HCT116 (cell line): ENCODE measurements around the gene CCDC63. TPM values are rescaled to one million over a fixed set of nuclear protein-coding genes. Genes with fewer than 3 reads are reported as not detected.

Experiments
- ATAC-seq: fragments of 200-7000 bp; cut with Tn5 transposase; 2 replicates; pipeline ENCODE4 v1.9.1; 2020; ENCODE audit warnings: mild to moderate bottlenecking, moderate library complexity
- BruUV-seq: library from RNA; stranded (reverse); fragments of 400-500 nt; replicated peaks from 2 replicates; lab custom pipeline; 2021; lab: Mats Ljungman, UMichigan
- CTCF ChIA-PET: fragments of 300-600 bp; sonication (Branson Sonifier 250); formaldehyde crosslinking; loops from one replicate; lab custom pipeline; 2021; ENCODE audit warnings: antibody characterized with exemption; lab: Charles Lee
- POLR2A ChIA-PET: fragments of 300-600, 350-600 bp; sonication (Branson Sonifier 250); formaldehyde crosslinking; loops from one replicate; lab custom pipeline; 2021; ENCODE audit warnings: antibody characterized with exemption; lab: Charles Lee
- RAD21 ChIA-PET, 2 experiments: fragments of 300-600 bp; sonication (Branson Sonifier 250); formaldehyde crosslinking; loops; one replicate each; lab custom pipeline; 2023; ENCODE audit warnings: low total read pairs in 2 of 2; ENCODE audit not compliant: uncharacterized antibody in 2 of 2, unreplicated experiment in 2 of 2, low non-redundant PET in 1 of 2; lab: Charles Lee
- DNase-seq: peaks from one replicate; pipeline ENCODE4 v3.0.0-alpha.2; 2010; ENCODE audit warnings: low read depth, low spot score
- H2AFZ ChIP-seq: fragments of 200-600 bp; shearing (Covaris generic), sonication (generic); 2 replicates; pipeline ENCODE4 v1.6.1; 2017; ENCODE audit warnings: low read depth, mixed run types, mixed read lengths, antibody characterized with exemption, low read length; ENCODE audit not compliant: poor library complexity, severe bottlenecking
- H3K27ac ChIP-seq: 2 replicates; pipeline ENCODE4 v1.5.1; 2012; ENCODE audit warnings: low read depth, low read length
- H3K27me3 ChIP-seq: fragments of 200-600 bp; sonication (generic); 2 replicates; pipeline ENCODE4 v1.6.1; 2016; ENCODE audit warnings: mixed run types, low read length, mixed read lengths; ENCODE audit not compliant: insufficient read depth
- H3K36me3 ChIP-seq, 2 experiments: fragments of 200-500 bp in 1 of 2; fragments of 200-600 bp in 1 of 2; sonication (Bioruptor generic) in 1 of 2; sonication (generic) in 1 of 2; 2 replicates each; pipeline versions ENCODE4 v1.5.1 to v1.6.1; 2014 to 2016; ENCODE audit warnings: low read length in 2 of 2, inconsistent platforms in 1 of 2, mixed read lengths in 1 of 2, mixed run types in 1 of 2; ENCODE audit not compliant: insufficient read depth in 2 of 2, control insufficient read depth in 1 of 2
- H3K4me1 ChIP-seq, 2 experiments: fragments of 200-600 bp in 1 of 2; sonication (generic) in 1 of 2; 2 replicates each; pipeline versions ENCODE4 v1.5.1 to v1.6.1; 2012 to 2017; ENCODE audit warnings: low read length in 2 of 2, inconsistent platforms in 1 of 2, mild to moderate bottlenecking in 1 of 2, mixed read lengths in 1 of 2, mixed run types in 1 of 2, moderate library complexity in 1 of 2; ENCODE audit not compliant: insufficient read depth in 2 of 2, control insufficient read depth in 1 of 2
- H3K4me2 ChIP-seq: fragments of 200-600 bp; sonication (generic); 2 replicates; pipeline ENCODE4 v1.6.1; 2017; ENCODE audit warnings: mixed run types, low read length, mixed read lengths
- H3K4me3 ChIP-seq, 2 experiments: fragments of 200-600 bp in 1 of 2; sonication (generic) in 1 of 2; replicated peaks in 1 of 2; 2 replicates each; pipeline ENCODE4 v1.5.1; 2011 to 2016; ENCODE audit warnings: low read length in 2 of 2, control low read depth in 1 of 2, low read depth in 1 of 2, mild to moderate bottlenecking in 1 of 2, mixed read lengths in 1 of 2, mixed run types in 1 of 2
- H3K79me2 ChIP-seq: fragments of 200-600 bp; sonication (generic); 2 replicates; pipeline ENCODE4 v1.6.1; 2017; ENCODE audit warnings: mild to moderate bottlenecking, mixed run types, low read length, moderate library complexity, mixed read lengths; ENCODE audit not compliant: insufficient read depth
- H3K9ac ChIP-seq: fragments of 200-600 bp; sonication (generic); 2 replicates; pipeline ENCODE4 v1.6.1; 2016; ENCODE audit warnings: low read length, mixed read lengths
- H3K9me2 ChIP-seq: fragments of 200-600 bp; sonication (generic), shearing (Covaris generic); 2 replicates; pipeline ENCODE4 v1.6.1; 2017; ENCODE audit warnings: mixed run types, mild to moderate bottlenecking, moderate library complexity; ENCODE audit not compliant: insufficient read depth
- H3K9me3 ChIP-seq, 2 experiments: fragments of 200-500 bp in 1 of 2; fragments of 200-600 bp in 1 of 2; sonication (Bioruptor generic) in 1 of 2; sonication (generic) in 1 of 2; 2 replicates each; pipeline ENCODE4 v1.6.1; 2014 to 2017; ENCODE audit warnings: low read length in 2 of 2, mixed read lengths in 2 of 2, inconsistent platforms in 1 of 2, low read depth in 1 of 2, mild to moderate bottlenecking in 1 of 2, mixed run types in 1 of 2, moderate library complexity in 1 of 2; ENCODE audit not compliant: control insufficient read depth in 1 of 2, insufficient read depth in 1 of 2
- H4K20me1 ChIP-seq: fragments of 200-600 bp; sonication (generic), shearing (Covaris generic); 2 replicates; pipeline ENCODE4 v1.6.1; 2017; ENCODE audit warnings: mixed run types, mild to moderate bottlenecking, moderate library complexity; ENCODE audit not compliant: insufficient read depth
- EGR1 ChIP-seq: IDR thresholded peaks from 2 replicates; pipeline ENCODE4 v1.6.1; 2012; ENCODE audit warnings: low read depth
- ELF1 ChIP-seq: IDR thresholded peaks from 2 replicates; pipeline ENCODE4 v1.6.1; 2012; ENCODE audit warnings: low read depth, borderline replicate concordance
- EZH2 ChIP-seq: fragments of 200-600 bp; sonication (generic); IDR thresholded peaks from 2 replicates; pipeline ENCODE4 v1.6.1; 2017; ENCODE audit warnings: antibody characterized with exemption, mixed run types
- EZH2phosphoT487 ChIP-seq: fragments of 200-600 bp; IDR thresholded peaks from 2 replicates; pipeline ENCODE4 v1.6.1; 2018; ENCODE audit warnings: antibody characterized with exemption, borderline replicate concordance
- JUND ChIP-seq: IDR thresholded peaks from 2 replicates; pipeline ENCODE4 v1.6.1; 2012
- POLR2A ChIP-seq: IDR thresholded peaks from 2 replicates; pipeline ENCODE4 v1.7.0; 2011; ENCODE audit warnings: borderline replicate concordance; ENCODE audit not compliant: insufficient read depth, insufficient read length; ENCODE audit errors: extremely low read depth
- SIN3A ChIP-seq: IDR thresholded peaks from 2 replicates; pipeline ENCODE4 v1.6.1; 2012; ENCODE audit warnings: low read depth
- SP1 ChIP-seq: IDR thresholded peaks from 2 replicates; pipeline ENCODE4 v1.6.1; 2012; ENCODE audit warnings: low read depth
- SRF ChIP-seq: IDR thresholded peaks from 2 replicates; pipeline ENCODE4 v1.6.1; 2012; ENCODE audit warnings: low read depth
- ZFX ChIP-seq: fragments of 450-650 bp; IDR thresholded peaks from 2 replicates; pipeline ENCODE4 v1.6.1; 2017
- ZNF274 ChIP-seq: fragments of 200-500 bp; sonication (Bioruptor generic); IDR thresholded peaks from 2 replicates; pipeline ENCODE4 v1.6.1; 2014; ENCODE audit warnings: mild to moderate bottlenecking, low read depth, low read length, inconsistent platforms
- intact Hi-C: fragments of 100-400 bp; cut with micrococcal nuclease; formaldehyde crosslinking; loops from 2 replicates; pipeline ENCODE4 v1.10.0; 2022
- total RNA-seq: library from RNA; stranded (reverse); gene quantifications from one replicate; pipeline ENCODE4 v1.2.1, GENCODE V29; 2021; ENCODE audit not compliant: unreplicated experiment
- TF ChIP-seq, protein P1 (sequence below): IDR thresholded peaks from 2 replicates; pipeline ENCODE4 v1.6.1; 2012
- TF ChIP-seq, protein P2 (sequence below): IDR thresholded peaks from 2 replicates; pipeline ENCODE4 v1.6.1; 2012
- TF ChIP-seq, protein P3 (sequence below): IDR thresholded peaks from 2 replicates; pipeline ENCODE4 v1.6.1; 2011; ENCODE audit warnings: mild to moderate bottlenecking, low read length, moderate library complexity; ENCODE audit not compliant: insufficient replicate concordance; ENCODE audit errors: extremely low read depth
- TF ChIP-seq, protein P4 (sequence below): IDR thresholded peaks from 2 replicates; pipeline ENCODE4 v1.6.1; 2012; ENCODE audit warnings: low read depth

The CCDC63 gene
- total RNA-seq, 1 experiment from 2014 or later: 0.47 TPM

DNA sequence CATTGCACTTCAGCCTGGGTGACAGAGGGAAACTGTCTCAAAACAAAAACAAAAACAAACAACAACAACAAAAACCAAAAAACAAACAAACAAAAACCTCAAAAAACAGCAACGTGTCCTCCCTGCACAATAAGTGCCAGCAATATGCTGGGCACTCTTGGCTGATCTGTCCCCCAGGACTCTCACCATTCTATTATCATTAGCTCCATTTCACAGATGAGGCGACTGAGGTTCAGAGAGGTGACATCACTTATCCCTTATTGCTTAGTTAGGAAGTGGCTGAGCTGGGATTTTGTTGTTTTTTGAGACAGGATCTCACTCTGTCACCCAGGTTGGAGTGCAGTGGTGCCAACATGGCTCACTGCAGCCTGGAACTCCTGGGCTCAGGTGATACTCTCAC, 33.0 kb upstream of the CCDC63 start:
- H3K27me3 ChIP-seq: no peaks in the 10 kb centered on the region
- no TSS peak for BruUV-seq
- H3K9me2 ChIP-seq: no peaks in the 10 kb centered on the region
- TF ChIP-seq ZNF274: no peak
- TF ChIP-seq SP1: no peak
- TF ChIP-seq, protein P1, sequence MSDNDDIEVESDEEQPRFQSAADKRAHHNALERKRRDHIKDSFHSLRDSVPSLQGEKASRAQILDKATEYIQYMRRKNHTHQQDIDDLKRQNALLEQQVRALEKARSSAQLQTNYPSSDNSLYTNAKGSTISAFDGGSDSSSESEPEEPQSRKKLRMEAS: no peak
- no peak for TF ChIP-seq SIN3A
- TF ChIP-seq EZH2phosphoT487: no peak
- no peak for TF ChIP-seq ZFX
- no peak for TF ChIP-seq SRF
- TF ChIP-seq, protein P2, sequence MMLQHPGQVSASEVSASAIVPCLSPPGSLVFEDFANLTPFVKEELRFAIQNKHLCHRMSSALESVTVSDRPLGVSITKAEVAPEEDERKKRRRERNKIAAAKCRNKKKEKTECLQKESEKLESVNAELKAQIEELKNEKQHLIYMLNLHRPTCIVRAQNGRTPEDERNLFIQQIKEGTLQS: no peak
- no peaks in the 10 kb centered on the region; a peak in 1 of 4 replicates for H3K4me1 ChIP-seq
- no peak overlapping the region for H3K4me3 ChIP-seq
- H2AFZ ChIP-seq: no peak overlapping the region
- DNase-seq (no peak), ATAC-seq (no peak)
- H3K27ac ChIP-seq: no peak overlapping the region
- intact Hi-C loops: no loop called here
- no peaks in the 10 kb centered on the region for H3K36me3 ChIP-seq
- no peaks in the 10 kb centered on the region for H3K79me2 ChIP-seq
- H3K9me3 ChIP-seq: no peaks in the 10 kb centered on the region
- H3K9ac ChIP-seq: no peak overlapping the region
- H4K20me1 ChIP-seq: no peaks in the 10 kb centered on the region
- RAD21 ChIA-PET: no interaction called here
- POLR2A ChIA-PET: no interaction called here
- H3K4me2 ChIP-seq: no peak overlapping the region
- CTCF ChIA-PET: no interaction called here

DNA sequence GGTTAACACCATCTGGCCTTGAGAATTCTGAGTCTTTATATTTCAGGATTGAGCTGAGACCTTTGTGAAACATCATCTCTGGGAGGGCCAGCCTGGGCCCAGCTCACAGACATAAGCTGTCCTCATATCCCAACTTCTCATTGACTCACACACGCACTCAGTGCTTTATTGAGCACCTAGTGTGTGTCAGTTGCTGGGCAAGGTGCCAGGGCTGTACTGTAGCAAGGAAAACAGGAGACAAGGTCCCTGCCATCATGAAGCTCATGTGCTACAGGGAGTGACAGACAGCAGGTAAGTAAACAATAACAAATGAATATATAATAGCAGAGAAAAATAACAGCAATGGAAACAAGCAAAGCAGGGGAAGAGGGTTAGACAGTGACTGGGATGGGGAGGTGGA, 30.5 kb upstream of the CCDC63 start:
- Histone ChIP-seq H3K9ac (no peak overlapping the region), H2AFZ (no peak overlapping the region), H3K9me3 (no peaks in the 10 kb centered on the region), H3K4me3 (no peak overlapping the region), H3K36me3 (no peaks in the 10 kb centered on the region), H4K20me1 (no peaks in the 10 kb centered on the region), H3K4me1 (no peaks in the 10 kb centered on the region; a peak in 1 of 4 replicates), H3K27me3 (no peaks in the 10 kb centered on the region), H3K4me2 (no peak overlapping the region), H3K79me2 (no peaks in the 10 kb centered on the region), H3K9me2 (no peaks in the 10 kb centered on the region), H3K27ac (no peak overlapping the region)
- ChIA-PET POLR2A (no interaction called here), CTCF (interaction anchor here (1.5 kb wide), 1 partner anchor 11 kb away, joined by 5 read pairs; no protein-coding TSS in a partner anchor), RAD21 (no interaction called here)
- no peak for ATAC-seq
- intact Hi-C loops: no loop called here
- no TSS peak for BruUV-seq
- no peak for DNase-seq
- TF ChIP-seq, protein P3, sequence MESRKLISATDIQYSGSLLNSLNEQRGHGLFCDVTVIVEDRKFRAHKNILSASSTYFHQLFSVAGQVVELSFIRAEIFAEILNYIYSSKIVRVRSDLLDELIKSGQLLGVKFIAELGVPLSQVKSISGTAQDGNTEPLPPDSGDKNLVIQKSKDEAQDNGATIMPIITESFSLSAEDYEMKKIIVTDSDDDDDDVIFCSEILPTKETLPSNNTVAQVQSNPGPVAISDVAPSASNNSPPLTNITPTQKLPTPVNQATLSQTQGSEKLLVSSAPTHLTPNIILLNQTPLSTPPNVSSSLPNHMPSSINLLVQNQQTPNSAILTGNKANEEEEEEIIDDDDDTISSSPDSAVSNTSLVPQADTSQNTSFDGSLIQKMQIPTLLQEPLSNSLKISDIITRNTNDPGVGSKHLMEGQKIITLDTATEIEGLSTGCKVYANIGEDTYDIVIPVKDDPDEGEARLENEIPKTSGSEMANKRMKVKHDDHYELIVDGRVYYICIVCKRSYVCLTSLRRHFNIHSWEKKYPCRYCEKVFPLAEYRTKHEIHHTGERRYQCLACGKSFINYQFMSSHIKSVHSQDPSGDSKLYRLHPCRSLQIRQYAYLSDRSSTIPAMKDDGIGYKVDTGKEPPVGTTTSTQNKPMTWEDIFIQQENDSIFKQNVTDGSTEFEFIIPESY: no peak
- no peak for TF ChIP-seq EZH2
- TF ChIP-seq ZNF274: no peak
- TF ChIP-seq ELF1: no peak
- no peak for TF ChIP-seq ZFX
- no peak for TF ChIP-seq JUND
- TF ChIP-seq, protein P2: no peak
- no peak for TF ChIP-seq EGR1
- TF ChIP-seq POLR2A: no peak
- TF ChIP-seq, protein P4, sequence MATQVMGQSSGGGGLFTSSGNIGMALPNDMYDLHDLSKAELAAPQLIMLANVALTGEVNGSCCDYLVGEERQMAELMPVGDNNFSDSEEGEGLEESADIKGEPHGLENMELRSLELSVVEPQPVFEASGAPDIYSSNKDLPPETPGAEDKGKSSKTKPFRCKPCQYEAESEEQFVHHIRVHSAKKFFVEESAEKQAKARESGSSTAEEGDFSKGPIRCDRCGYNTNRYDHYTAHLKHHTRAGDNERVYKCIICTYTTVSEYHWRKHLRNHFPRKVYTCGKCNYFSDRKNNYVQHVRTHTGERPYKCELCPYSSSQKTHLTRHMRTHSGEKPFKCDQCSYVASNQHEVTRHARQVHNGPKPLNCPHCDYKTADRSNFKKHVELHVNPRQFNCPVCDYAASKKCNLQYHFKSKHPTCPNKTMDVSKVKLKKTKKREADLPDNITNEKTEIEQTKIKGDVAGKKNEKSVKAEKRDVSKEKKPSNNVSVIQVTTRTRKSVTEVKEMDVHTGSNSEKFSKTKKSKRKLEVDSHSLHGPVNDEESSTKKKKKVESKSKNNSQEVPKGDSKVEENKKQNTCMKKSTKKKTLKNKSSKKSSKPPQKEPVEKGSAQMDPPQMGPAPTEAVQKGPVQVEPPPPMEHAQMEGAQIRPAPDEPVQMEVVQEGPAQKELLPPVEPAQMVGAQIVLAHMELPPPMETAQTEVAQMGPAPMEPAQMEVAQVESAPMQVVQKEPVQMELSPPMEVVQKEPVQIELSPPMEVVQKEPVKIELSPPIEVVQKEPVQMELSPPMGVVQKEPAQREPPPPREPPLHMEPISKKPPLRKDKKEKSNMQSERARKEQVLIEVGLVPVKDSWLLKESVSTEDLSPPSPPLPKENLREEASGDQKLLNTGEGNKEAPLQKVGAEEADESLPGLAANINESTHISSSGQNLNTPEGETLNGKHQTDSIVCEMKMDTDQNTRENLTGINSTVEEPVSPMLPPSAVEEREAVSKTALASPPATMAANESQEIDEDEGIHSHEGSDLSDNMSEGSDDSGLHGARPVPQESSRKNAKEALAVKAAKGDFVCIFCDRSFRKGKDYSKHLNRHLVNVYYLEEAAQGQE: no peak
- TF ChIP-seq EZH2phosphoT487: no peak
